Left lobe of liver (tissue), 2 donors: ENCODE results near the gene FOXE1. TPM values are rescaled to one million over a fixed set of nuclear protein-coding genes. Genes with fewer than 3 reads are reported as not detected.

Source experiments
- ATAC-seq: fragments of 200-7000 bp; cut with Tn5 transposase; one replicate; pipeline ENCODE4 v1.9.1; 2020; ENCODE audit warnings: mild to moderate bottlenecking, moderate library complexity
- DNase-seq: peaks from one replicate; pipeline ENCODE4 v3.0.0-alpha.2; 2020; ENCODE audit warnings: low spot score
- total RNA-seq: library from RNA; stranded (reverse); gene quantifications from one replicate; pipeline ENCODE4 v1.2.1, GENCODE V29; 2021
- donor health status: DM: no; HTN: no; CAD: no; lungs with moderate emphysema.
- donor health status: DM: no; HTN: yes; CAD: no.

Gene FOXE1
- not detected for total RNA-seq

- ATAC-seq (peak; percentile 31), DNase-seq (no peak)
These were observed at the start of gene FOXE1 for GRCh38 chr9:97853056-97853843. FOXE1 (plus strand) TSS chr9:97853226; CDS start chr9:97853915, 689 bp downstream.

- DNase-seq: no peak
- no peak for ATAC-seq
These were observed 49.0 kb upstream of the FOXE1 start for GRCh38 chr9:97804059-97804365.

GRCh38 chr9:97806721-97807120 lies 46.3 kb upstream of the FOXE1 start:
- ATAC-seq: no peak

GRCh38 chr9:97807681-97808080 lies 45.3 kb upstream of the FOXE1 start:
- ATAC-seq: no peak
- DNase-seq: no peak

More at GRCh38 chr9:97806721-97807120, 46.3 kb upstream of the FOXE1 start:
- no peak for DNase-seq

GRCh38 chr9:97808415-97808814 lies 44.6 kb upstream of the FOXE1 start:
- ATAC-seq (no peak), DNase-seq (no peak)

- DNase-seq: no peak
- no peak for ATAC-seq
These were observed 44.1 kb upstream of the FOXE1 start for GRCh38 chr9:97808972-97809371.

GRCh38 chr9:97809666-97810344 lies 43.2 kb upstream of the FOXE1 start:
- ATAC-seq: no peak
- no peak for DNase-seq

GRCh38 chr9:97811533-97812246 lies 41.3 kb upstream of the FOXE1 start:
- no peak for ATAC-seq
- DNase-seq: no peak

GRCh38 chr9:97812247-97812543 lies 40.8 kb upstream of the FOXE1 start:
- ATAC-seq (no peak), DNase-seq (no peak)

GRCh38 chr9:97813072-97813471 lies 40.0 kb upstream of the FOXE1 start:
- ATAC-seq: no peak
- DNase-seq: no peak

- no peak for ATAC-seq
- DNase-seq: no peak
These were observed 33.3 kb upstream of the FOXE1 start for GRCh38 chr9:97819735-97820134.

GRCh38 chr9:97820373-97820772 lies 32.7 kb upstream of the FOXE1 start:
- DNase-seq (no peak), ATAC-seq (no peak)

GRCh38 chr9:97830884-97831829 lies 21.9 kb upstream of the FOXE1 start:
- ATAC-seq (peak; percentile 29), DNase-seq (no peak)

GRCh38 chr9:97831843-97832636 lies 21.0 kb upstream of the FOXE1 start:
- no peak for ATAC-seq

GRCh38 chr9:97840521-97840920 lies 12.5 kb upstream of the FOXE1 start:
- ATAC-seq: no peak
- no peak for DNase-seq

More at GRCh38 chr9:97831843-97832636, 21.0 kb upstream of the FOXE1 start:
- no peak for DNase-seq

GRCh38 chr9:97842960-97843359 lies 10.1 kb upstream of the FOXE1 start:
- no peak for ATAC-seq
- no peak for DNase-seq

- DNase-seq: no peak
- no peak for ATAC-seq
These were observed 7.9 kb upstream of the FOXE1 start for GRCh38 chr9:97845130-97845529.

- no peak for DNase-seq
- ATAC-seq: no peak
These were observed 7.3 kb upstream of the FOXE1 start for GRCh38 chr9:97845763-97846162.

GRCh38 chr9:97846347-97846746 lies 6.7 kb upstream of the FOXE1 start:
- no peak for DNase-seq
- no peak for ATAC-seq
